ENCODE measurements around the gene ZKSCAN8.

Gene ZKSCAN8

GRCh38 chr6:28207510-28208110 is 65.9 kb downstream of the ZKSCAN8 start:
- no peak for TF ChIP-seq CTCF (IDR thresholded peaks at IDR 0.05; ENCODE audit: extremely low read depth, missing control alignments)
- peak; percentile 63 for DNase-seq (ENCODE audit: low spot score)

- DNase-seq (ENCODE audit: low spot score): no peak
- TF ChIP-seq CTCF (IDR thresholded peaks at IDR 0.05; ENCODE audit: extremely low read depth, missing control alignments): no peak
Measured at GRCh38 chr6:28208111-28208659, 66.5 kb downstream of the ZKSCAN8 start.

All from GM20000 (cell line).